IMR-90 (cell line): ENCODE data around the gene TEDC1.

ENCODE experiments used
- CHD1 ChIP-seq: IDR thresholded peaks from 2 replicates; pipeline ENCODE4 v1.6.1; 2012; ENCODE audit warnings: low read depth, low read length, improper control_type of control experiment
- CTCF ChIP-seq: conservative IDR thresholded peaks from 2 replicates; pipeline ENCODE4 v1.5.1; 2012; ENCODE audit warnings: mild to moderate bottlenecking, low read depth, low read length, improper control_type of control experiment
- MXI1 ChIP-seq: IDR thresholded peaks from 2 replicates; pipeline ENCODE4 v1.6.1; 2012; ENCODE audit warnings: low read depth, mild to moderate bottlenecking, low read length, moderate library complexity, borderline replicate concordance
- RAD21 ChIP-seq: IDR thresholded peaks from 2 replicates; pipeline ENCODE4 v1.6.1; 2012; ENCODE audit warnings: low read length, improper control_type of control experiment

GRCh38 chr14:105538481-105539049 is 47.5 kb downstream of the TEDC1 start:
- no peak for TF ChIP-seq MXI1
- no peak for TF ChIP-seq CTCF
- no peak for TF ChIP-seq CHD1
- no peak for TF ChIP-seq RAD21
